Erythroblast (primary cell): Measurements from ENCODE around the gene DPYSL5.

Experiments used
- GATA1 ChIP-seq: IDR thresholded peaks from 2 replicates; pipeline ENCODE4 v1.6.1; 2011; ENCODE audit warnings: low read depth, mild to moderate bottlenecking, control low read depth, low read length, moderate library complexity
- POLR2A ChIP-seq: IDR thresholded peaks from 2 replicates; pipeline ENCODE4 v1.6.1; 2011; ENCODE audit warnings: mild to moderate bottlenecking, low read length

GRCh38 chr2:26845021-26845420, 2.9 kb upstream of the DPYSL5 start:
- TF ChIP-seq POLR2A (no peak), GATA1 (no peak)
